ENCODE measurements around the gene CPZ.

DNA sequence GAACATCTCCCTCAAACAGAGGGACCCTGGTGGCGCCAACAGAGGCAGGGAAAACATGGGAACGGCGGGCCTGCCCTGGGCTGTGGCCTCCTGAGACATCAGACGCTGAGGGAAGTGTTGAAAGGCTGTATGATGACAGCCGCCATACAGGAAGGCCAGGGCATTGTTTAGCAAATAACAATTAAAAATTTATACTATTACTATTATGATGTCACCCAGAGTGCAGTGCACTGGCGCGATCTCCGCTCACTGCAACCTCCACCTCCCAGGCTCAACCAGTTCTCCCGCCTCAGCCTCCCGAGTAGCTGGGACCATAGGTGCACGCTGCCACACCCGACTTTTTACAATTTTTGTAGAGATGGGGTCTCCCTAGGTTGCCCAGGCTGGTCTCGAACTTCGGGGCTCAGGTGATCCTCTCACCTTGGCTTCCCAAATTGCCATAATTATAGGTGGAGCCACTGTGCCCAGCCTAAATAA is 54.6 kb downstream of the CPZ start:
- TF ChIP-seq, protein P1, sequence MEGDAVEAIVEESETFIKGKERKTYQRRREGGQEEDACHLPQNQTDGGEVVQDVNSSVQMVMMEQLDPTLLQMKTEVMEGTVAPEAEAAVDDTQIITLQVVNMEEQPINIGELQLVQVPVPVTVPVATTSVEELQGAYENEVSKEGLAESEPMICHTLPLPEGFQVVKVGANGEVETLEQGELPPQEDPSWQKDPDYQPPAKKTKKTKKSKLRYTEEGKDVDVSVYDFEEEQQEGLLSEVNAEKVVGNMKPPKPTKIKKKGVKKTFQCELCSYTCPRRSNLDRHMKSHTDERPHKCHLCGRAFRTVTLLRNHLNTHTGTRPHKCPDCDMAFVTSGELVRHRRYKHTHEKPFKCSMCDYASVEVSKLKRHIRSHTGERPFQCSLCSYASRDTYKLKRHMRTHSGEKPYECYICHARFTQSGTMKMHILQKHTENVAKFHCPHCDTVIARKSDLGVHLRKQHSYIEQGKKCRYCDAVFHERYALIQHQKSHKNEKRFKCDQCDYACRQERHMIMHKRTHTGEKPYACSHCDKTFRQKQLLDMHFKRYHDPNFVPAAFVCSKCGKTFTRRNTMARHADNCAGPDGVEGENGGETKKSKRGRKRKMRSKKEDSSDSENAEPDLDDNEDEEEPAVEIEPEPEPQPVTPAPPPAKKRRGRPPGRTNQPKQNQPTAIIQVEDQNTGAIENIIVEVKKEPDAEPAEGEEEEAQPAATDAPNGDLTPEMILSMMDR (IDR thresholded peaks at IDR 0.05) = no peak
- no peak for TF ChIP-seq POLR2A (IDR thresholded peaks at IDR 0.05)

Data from Peyer's patch (tissue), 4 donors.